Fibroblast of pulmonary artery (primary cell): ENCODE results near the gene SIK3.

ENCODE experiments used
- DNase-seq: peaks from one replicate; pipeline ENCODE4 v3.0.0-alpha.2; 2010; ENCODE audit warnings: low read depth
- H3K4me3 ChIP-seq: replicated peaks from 2 replicates; pipeline ENCODE4 v1.5.1; 2011; ENCODE audit warnings: low read depth, mild to moderate bottlenecking, control low read depth, low read length, moderate library complexity
- CTCF ChIP-seq: IDR thresholded peaks from 2 replicates; pipeline ENCODE4 v1.5.1; 2011; ENCODE audit warnings: mild to moderate bottlenecking, control low read depth, low read length, inconsistent platforms; ENCODE audit errors: missing control alignments

The SIK3 gene

DNA sequence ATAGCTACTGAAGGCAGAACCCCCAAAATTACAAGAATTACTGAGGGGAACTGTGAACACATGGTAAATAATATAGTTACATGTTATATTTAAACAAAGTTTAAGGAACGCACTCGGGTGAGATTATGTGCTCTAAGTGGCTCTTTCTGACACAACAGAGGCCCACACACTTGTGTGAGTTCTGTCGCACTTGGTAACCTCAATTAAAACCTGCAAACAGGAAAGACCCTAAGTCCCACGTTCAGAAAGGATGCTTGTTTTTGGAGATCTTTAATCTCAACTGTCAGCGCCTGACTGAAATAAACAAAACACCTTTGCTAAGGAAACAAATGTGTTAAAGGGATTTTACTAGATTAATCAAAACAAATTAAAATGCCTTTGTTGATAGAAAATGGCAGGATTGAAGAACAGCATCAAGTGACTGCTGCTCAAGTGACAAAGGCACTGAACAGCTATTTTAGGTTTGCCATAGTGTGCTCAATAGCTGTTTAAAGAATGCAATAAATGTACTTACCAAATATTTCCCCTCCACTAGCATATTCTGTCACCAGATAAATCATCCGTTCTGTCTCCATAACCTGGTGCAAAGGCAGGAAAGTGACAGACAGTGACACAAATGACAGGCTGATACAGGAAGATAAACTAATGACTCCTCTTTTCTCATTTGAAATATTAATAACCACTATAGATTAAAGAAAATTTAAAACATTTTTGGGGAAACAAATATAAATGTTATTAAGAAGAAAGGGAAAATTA is 144.5 kb downstream of the SIK3 start:
- no peak for TF ChIP-seq CTCF
- no peak overlapping the region for H3K4me3 ChIP-seq
- no peak for DNase-seq

DNA sequence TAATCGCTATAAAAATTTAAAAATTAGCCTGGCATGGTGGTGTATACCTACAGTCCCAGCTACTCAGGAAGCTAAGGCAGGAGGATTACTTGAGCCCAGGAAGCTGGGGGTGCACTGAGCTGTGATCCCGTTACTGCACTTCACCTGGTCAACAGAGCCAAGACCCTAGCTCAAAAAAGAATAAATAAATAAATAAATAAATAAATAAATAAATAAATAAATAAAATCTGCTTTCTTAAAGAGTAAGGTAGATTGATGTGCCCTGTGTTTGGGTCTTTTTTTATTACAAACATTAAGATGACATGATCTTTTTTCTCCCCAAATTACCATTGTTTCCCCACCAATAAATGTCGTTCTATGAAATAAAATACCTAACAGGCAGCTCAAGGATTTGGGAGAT is 146.5 kb downstream of the SIK3 start:
- DNase-seq = no peak
- no peak overlapping the region for H3K4me3 ChIP-seq
- no peak for TF ChIP-seq CTCF

DNA sequence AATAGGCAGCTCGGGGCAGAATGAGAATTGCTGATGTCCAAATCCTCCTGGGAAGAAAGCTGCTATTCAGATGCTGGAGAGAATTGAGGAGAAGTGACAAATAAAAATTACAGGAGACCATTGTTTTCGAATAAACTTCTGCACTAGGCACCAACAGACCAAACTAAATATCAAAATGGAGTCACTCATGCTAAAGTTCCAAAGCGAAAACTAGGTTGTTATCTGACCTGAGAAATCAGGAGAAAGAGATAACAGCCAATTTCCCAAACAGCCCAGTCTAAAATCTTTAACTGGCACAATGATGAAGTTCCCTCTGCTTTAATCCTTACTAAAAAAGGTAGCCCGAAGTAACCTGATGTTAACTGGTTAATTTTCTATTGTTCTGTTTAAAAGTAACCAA is 148.0 kb downstream of the SIK3 start:
- TF ChIP-seq CTCF = no peak
- no peak for DNase-seq
- no peak overlapping the region for H3K4me3 ChIP-seq

DNA sequence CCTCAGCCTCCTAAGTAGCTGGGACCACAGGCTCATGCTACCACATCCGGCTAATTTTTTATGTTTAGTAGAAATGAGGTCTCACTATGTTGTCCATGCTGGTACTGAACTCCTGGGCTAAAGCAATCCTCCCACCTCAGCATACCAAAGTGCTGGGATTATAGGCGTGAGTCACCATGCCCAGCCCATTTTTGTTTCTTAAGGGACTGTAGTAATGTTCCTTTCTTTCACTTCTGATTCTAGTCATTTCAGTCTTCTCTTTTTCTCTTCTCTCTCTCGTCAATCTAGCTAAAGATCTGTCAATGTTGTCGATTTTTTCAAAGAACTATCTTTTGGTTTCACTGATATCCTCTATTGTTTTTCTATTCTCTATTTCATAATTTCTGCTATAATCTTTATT is 149.8 kb downstream of the SIK3 start:
- no peak overlapping the region for H3K4me3 ChIP-seq
- peak; percentile 48 for DNase-seq
- no peak for TF ChIP-seq CTCF

GRCh38 chr11:116946414-116946813 is 151.8 kb downstream of the SIK3 start:
- peak; percentile 46 for DNase-seq
- no peak for TF ChIP-seq CTCF
- no peak overlapping the region for H3K4me3 ChIP-seq

GRCh38 chr11:116939499-116939898 is 158.7 kb downstream of the SIK3 start:
- no peak for TF ChIP-seq CTCF
- no peak for DNase-seq
- H3K4me3 ChIP-seq = no peak overlapping the region

GRCh38 chr11:116938471-116939070 is 159.7 kb downstream of the SIK3 start:
- H3K4me3 ChIP-seq = no peak overlapping the region
- peak; percentile 21 for DNase-seq
- TF ChIP-seq CTCF = no peak
